ENCODE results near the gene TFEB.

DNA sequence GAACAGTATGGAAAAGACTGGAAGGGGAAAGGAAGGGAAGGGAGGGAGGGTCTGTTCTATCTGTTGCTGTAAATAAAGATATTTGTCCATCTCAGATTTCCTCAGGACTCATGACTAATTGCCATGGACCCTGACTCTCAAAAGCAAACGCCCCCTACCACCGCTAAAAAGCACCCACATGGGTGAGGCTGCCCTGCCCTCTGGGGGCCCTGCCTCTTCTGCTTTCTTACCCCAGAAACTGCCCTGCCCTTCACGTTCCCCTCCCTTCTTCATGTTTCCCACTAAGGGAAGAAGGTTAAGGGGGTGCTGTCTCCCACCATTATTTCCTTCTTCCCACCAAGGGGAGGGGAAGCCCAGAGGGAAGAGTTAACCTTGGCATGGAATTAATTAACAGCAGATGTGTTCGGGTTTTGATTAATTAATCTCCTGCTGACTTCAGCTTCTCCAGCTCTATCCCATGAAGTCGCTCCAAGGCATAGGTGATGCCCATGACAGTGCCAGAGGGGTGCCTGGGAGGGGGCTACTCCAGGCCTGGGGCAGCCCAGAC lies 81.2 kb downstream of the TFEB start:
- TF ChIP-seq, protein P1, sequence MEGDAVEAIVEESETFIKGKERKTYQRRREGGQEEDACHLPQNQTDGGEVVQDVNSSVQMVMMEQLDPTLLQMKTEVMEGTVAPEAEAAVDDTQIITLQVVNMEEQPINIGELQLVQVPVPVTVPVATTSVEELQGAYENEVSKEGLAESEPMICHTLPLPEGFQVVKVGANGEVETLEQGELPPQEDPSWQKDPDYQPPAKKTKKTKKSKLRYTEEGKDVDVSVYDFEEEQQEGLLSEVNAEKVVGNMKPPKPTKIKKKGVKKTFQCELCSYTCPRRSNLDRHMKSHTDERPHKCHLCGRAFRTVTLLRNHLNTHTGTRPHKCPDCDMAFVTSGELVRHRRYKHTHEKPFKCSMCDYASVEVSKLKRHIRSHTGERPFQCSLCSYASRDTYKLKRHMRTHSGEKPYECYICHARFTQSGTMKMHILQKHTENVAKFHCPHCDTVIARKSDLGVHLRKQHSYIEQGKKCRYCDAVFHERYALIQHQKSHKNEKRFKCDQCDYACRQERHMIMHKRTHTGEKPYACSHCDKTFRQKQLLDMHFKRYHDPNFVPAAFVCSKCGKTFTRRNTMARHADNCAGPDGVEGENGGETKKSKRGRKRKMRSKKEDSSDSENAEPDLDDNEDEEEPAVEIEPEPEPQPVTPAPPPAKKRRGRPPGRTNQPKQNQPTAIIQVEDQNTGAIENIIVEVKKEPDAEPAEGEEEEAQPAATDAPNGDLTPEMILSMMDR (IDR thresholded peaks at IDR 0.05; ENCODE audit: low read depth, low read length, missing input control): no peak
- TF ChIP-seq YY1 (IDR thresholded peaks at IDR 0.05) (no peak), NR2F2 (IDR thresholded peaks at IDR 0.05) (no peak), RXRA (IDR thresholded peaks at IDR 0.05) (no peak), TAF1 (conservative IDR thresholded peaks at IDR 0.05) (no peak)
- TF ChIP-seq, protein P2, sequence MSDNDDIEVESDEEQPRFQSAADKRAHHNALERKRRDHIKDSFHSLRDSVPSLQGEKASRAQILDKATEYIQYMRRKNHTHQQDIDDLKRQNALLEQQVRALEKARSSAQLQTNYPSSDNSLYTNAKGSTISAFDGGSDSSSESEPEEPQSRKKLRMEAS (IDR thresholded peaks at IDR 0.05): no peak

Measured in liver (tissue), 3 donors.